Uterus (tissue), 4 donors: ENCODE results near the gene PDE6A. TPM values are rescaled to one million over a fixed set of nuclear protein-coding genes. Genes with fewer than 3 reads are reported as not detected.

ENCODE experiments used
- DNase-seq, 2 donors: peaks; one replicate each; pipeline ENCODE4 v3.0.0-alpha.2; 2019 to 2020
- H3K27ac ChIP-seq, 2 donors: fragments of 200-600 bp; sonication (generic); 1 replicate in 1 of 2; 2 replicates in 1 of 2; pipeline ENCODE4 v1.5.1; 2016 to 2018
- H3K27me3 ChIP-seq, 2 donors: fragments of 200-600 bp; sonication (generic); one replicate each; pipeline ENCODE4 v1.5.1; 2018 to 2019; ENCODE audit warnings: control low read depth in 1 of 2
- H3K36me3 ChIP-seq, 2 donors: fragments of 200-600 bp; sonication (generic); one replicate each; pipeline ENCODE4 v1.5.1; 2019; ENCODE audit warnings: control low read depth in 1 of 2
- H3K4me1 ChIP-seq, 2 donors: fragments of 200-600 bp; sonication (generic); one replicate each; pipeline ENCODE4 v1.5.1; 2018 to 2019; ENCODE audit warnings: control low read depth in 1 of 2
- H3K4me3 ChIP-seq, 2 donors: fragments of 200-600 bp; sonication (generic); 1 replicate in 1 of 2; 2 replicates in 1 of 2; pipeline ENCODE4 v1.5.1; 2018 to 2019; ENCODE audit warnings: mild to moderate bottlenecking in 1 of 2
- H3K9me3 ChIP-seq, 2 donors: fragments of 200-600 bp; sonication (generic); one replicate each; pipeline ENCODE4 v1.5.1; 2019; ENCODE audit warnings: control low read depth in 1 of 2
- CTCF ChIP-seq, 4 experiments: fragments of 200-600 bp in 2 of 4; fragments of 450-650 bp in 2 of 4; sonication (generic) in 2 of 4; IDR thresholded peaks; one replicate each; pipeline ENCODE4 v1.5.1; 2016 to 2019; ENCODE audit warnings: antibody characterized with exemption in 4 of 4, mild to moderate bottlenecking in 2 of 4, moderate library complexity in 1 of 4
- POLR2A ChIP-seq, 2 donors: fragments of 450-650 bp; IDR thresholded peaks; one replicate each; pipeline ENCODE4 v1.6.1; 2016; ENCODE audit warnings: antibody characterized with exemption in 2 of 2, mild to moderate bottlenecking in 1 of 2, moderate library complexity in 1 of 2
- intact Hi-C: fragments of 100-400 bp; cut with DNase I; formaldehyde crosslinking; loops from one replicate; pipeline ENCODE4 v1.15.1; 2023; ENCODE audit warnings: low total_unique reads
- total RNA-seq, 4 donors: library from RNA; depleted of rRNA in 3 of 4; stranded (reverse); fragments of >200 nt in 3 of 4; gene quantifications; one replicate each; pipeline versions ENCODE4 v1.1.0 to v1.2.4, GENCODE V29; 2014 to 2023
- donor health status: DM: yes; HTN: yes; CAD: no.

The PDE6A gene
- total RNA-seq, 4 donors from 2014 or later = 0.07 TPM; not detected in 3

- Histone ChIP-seq H3K36me3 (no peaks in the 10 kb centered on the region), H3K9me3 (no peaks in the 10 kb centered on the region), H3K4me1 (no peaks in the 10 kb centered on the region), H3K27ac (no peak overlapping the region), H3K4me3 (no peak overlapping the region), H3K27me3 (no peaks in the 10 kb centered on the region)
- no peak for DNase-seq
- intact Hi-C loops = no loop called here
- TF ChIP-seq POLR2A (IDR thresholded peaks at IDR 0.05) = no peak
- TF ChIP-seq CTCF (IDR thresholded peaks at IDR 0.05) = no peak
Observed at GRCh38 chr5:149894237-149894636, 50.4 kb downstream of the PDE6A start.

- Histone ChIP-seq H3K9me3 (no peaks in the 10 kb centered on the region), H3K27ac (no peak overlapping the region), H3K27me3 (no peaks in the 10 kb centered on the region), H3K4me1 (no peaks in the 10 kb centered on the region), H3K36me3 (no peaks in the 10 kb centered on the region), H3K4me3 (no peak overlapping the region)
- DNase-seq = no peak
- intact Hi-C loops = no loop called here
- TF ChIP-seq POLR2A (IDR thresholded peaks at IDR 0.05) (no peak), CTCF (IDR thresholded peaks at IDR 0.05) (no peak)
Observed at GRCh38 chr5:149893403-149893931, 51.1 kb downstream of the PDE6A start.

GRCh38 chr5:149892594-149892993 is 52.0 kb downstream of the PDE6A start:
- no peak for DNase-seq
- no peak overlapping the region for H3K27ac ChIP-seq
- intact Hi-C loops = no loop called here
- H3K9me3 ChIP-seq = no peaks in the 10 kb centered on the region
- H3K4me1 ChIP-seq = no peaks in the 10 kb centered on the region
- H3K4me3 ChIP-seq = no peak overlapping the region
- no peak for TF ChIP-seq POLR2A (IDR thresholded peaks at IDR 0.05)
- H3K27me3 ChIP-seq = no peaks in the 10 kb centered on the region
- H3K36me3 ChIP-seq = no peaks in the 10 kb centered on the region

GRCh38 chr5:149888280-149888679 is 56.3 kb downstream of the PDE6A start:
- no peaks in the 10 kb centered on the region for H3K4me1 ChIP-seq
- H3K4me3 ChIP-seq = no peak overlapping the region
- TF ChIP-seq CTCF (IDR thresholded peaks at IDR 0.05) (no peak), POLR2A (IDR thresholded peaks at IDR 0.05) (no peak)
- H3K27ac ChIP-seq = no peak overlapping the region
- intact Hi-C loops = no loop called here
- DNase-seq = no peak
- no peaks in the 10 kb centered on the region for H3K27me3 ChIP-seq
- H3K9me3 ChIP-seq = no peaks in the 10 kb centered on the region
- no peaks in the 10 kb centered on the region for H3K36me3 ChIP-seq

GRCh38 chr5:149887622-149888183 is 56.9 kb downstream of the PDE6A start:
- intact Hi-C loops = no loop called here
- no peaks in the 10 kb centered on the region for H3K4me1 ChIP-seq
- H3K27me3 ChIP-seq = no peaks in the 10 kb centered on the region
- no peak overlapping the region for H3K4me3 ChIP-seq
- no peak for DNase-seq
- no peak overlapping the region for H3K27ac ChIP-seq
- no peaks in the 10 kb centered on the region for H3K9me3 ChIP-seq
- no peaks in the 10 kb centered on the region for H3K36me3 ChIP-seq
- TF ChIP-seq POLR2A (IDR thresholded peaks at IDR 0.05) (no peak), CTCF (IDR thresholded peaks at IDR 0.05) (no peak)
